Motor neuron (in vitro differentiated cells): ENCODE results near the gene LKAAEAR1. TPM values are rescaled to one million over a fixed set of nuclear protein-coding genes. Genes with fewer than 3 reads are reported as not detected.

Source experiments
- ATAC-seq, 8 experiments: fragments of 200-7000 bp; cut with Tn5 transposase; replicated peaks in 6 of 8; 2 replicates each; pipeline ENCODE4 v1.8.0; 2021; ENCODE audit warnings: mild to moderate bottlenecking in 8 of 8, moderate library complexity in 8 of 8
- H3K27ac ChIP-seq, 2 donors: fragments of 250-450 bp; sonication (Bioruptor Pico); 2 replicates each; pipeline ENCODE4 v1.9.0; 2021; ENCODE audit warnings: antibody characterized with exemption in 2 of 2, mild to moderate bottlenecking in 2 of 2, moderate library complexity in 1 of 2
- H3K4me1 ChIP-seq, 2 donors: fragments of 250-450 bp; sonication (Bioruptor Pico); replicated peaks in 1 of 2; 2 replicates each; pipeline ENCODE4 v1.6.1; 2021; ENCODE audit warnings: antibody characterized with exemption in 2 of 2, mild to moderate bottlenecking in 2 of 2, moderate library complexity in 1 of 2
- H3K4me3 ChIP-seq, 5 donors: fragments of 250-450 bp; sonication (Bioruptor Pico); 2 replicates each; pipeline ENCODE4 v1.9.0; 2021; ENCODE audit warnings: antibody characterized with exemption in 5 of 5, mild to moderate bottlenecking in 5 of 5, moderate library complexity in 4 of 5
- WGBS, 10 experiments: fragments of 450-650 bp; shearing (Covaris generic); methylation state at CpG; one replicate each; pipeline ENCODE4 v1.0.0; 2022; 5-methylcytosine and 5-hydroxymethylcytosine counted together
- in situ Hi-C, 9 experiments: fragments of 400-800 bp; cut with MboI; loops; one replicate each; pipeline ENCODE4 v1.15.0; 2021; ENCODE audit warnings: low sequenced_read_pairs in 9 of 9, low pct_unique_long_range_greater_than_20kb in 2 of 9; ENCODE audit not compliant: unreplicated experiment in 9 of 9
- total RNA-seq, 8 experiments: library from RNA; unstranded; fragments of 300-600 nt; gene quantifications; 2 replicates each; pipeline versions ENCODE4 v1.2.3 to v1.2.4, GENCODE V29; 2022

Gene LKAAEAR1
- total RNA-seq, 8 experiments from 2014 or later = 0.52 to 0.76 TPM; not detected in 6

DNA sequence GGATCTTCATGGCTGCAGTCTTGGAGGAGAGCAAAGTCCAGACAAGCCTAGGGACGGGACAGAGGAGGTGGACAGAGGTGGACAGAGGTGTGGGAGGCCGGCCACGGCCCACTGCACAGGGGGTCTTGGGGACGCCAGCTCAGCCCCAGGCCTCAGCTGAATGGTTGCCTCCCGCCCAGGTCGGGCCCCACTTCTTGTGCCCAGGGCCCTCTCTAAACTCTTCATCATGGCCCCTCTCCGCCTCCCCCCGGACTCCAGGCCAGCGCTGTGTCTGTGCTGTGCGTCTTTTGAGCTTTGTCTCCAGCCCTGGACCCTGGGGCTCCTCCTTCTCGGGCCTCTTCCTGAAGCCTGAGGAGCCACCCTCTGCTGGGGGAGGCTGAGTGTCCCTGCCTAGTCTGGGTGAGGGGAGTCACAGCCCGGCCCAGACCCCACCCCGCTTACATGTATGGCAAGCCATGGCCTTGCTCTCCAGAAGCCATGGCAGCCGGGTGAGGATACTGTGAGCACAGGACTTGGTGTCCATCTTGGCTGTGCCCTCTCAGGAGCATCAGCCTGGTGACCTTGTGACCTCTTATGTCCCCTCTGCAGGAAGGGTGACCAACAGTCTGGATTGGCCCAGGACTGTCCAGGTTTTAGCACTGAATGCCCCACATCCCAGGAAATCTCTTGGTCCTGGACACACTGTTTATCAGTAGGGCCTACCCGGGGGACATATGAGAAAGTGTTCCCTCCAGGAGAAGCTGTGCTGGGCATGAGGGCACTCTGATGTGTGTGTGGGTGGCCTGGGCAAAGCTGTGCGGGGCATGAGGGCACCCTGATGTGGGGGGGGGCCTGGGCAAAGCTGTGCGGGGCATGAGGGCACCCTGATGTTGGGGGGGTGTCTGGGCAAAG, 32.6 kb upstream of the LKAAEAR1 start:
- Histone ChIP-seq H3K27ac (no peak overlapping the region), H3K4me3 (no peak overlapping the region), H3K4me1 (peaks cover 26 to 30% of the 10 kb centered on the region in 2 donors)
- in situ Hi-C loops = no loop called here
- WGBS, 10 experiments = 40 to 100% (median 73%) methylated on average over 1 to 7 of the region's 17 CpGs; no CpG with 5 or more reads in 4 of the 10 experiments
- no peak for ATAC-seq

DNA sequence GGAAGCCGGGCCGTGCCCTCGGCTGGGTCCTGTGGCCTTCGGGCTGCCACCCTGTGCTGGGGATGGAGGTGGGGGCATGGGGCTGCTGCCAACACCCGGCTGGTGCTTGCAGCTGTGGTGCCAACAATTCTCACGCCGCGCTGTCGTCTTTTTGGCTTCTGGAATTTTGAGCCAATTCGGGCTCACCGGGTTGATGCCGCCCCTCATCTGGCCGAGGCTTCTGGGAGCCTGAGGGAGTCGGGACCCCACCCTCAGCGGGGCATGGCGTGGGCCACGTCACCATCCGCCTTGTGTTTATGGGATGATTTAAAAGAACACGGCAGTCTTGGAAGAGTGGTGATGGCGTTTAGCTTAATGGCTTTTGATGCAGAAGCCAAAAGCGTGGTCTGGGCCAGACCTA, 31.8 kb upstream of the LKAAEAR1 start:
- no peak overlapping the region for H3K27ac ChIP-seq
- in situ Hi-C loops = no loop called here
- peaks cover 33 to 37% of the 10 kb centered on the region in 2 donors for H3K4me1 ChIP-seq
- ATAC-seq = no peak
- no peak overlapping the region for H3K4me3 ChIP-seq
- 13 to 83% (median 70%) methylated on average over 6 to 8 of the region's 21 CpGs; no CpG with 5 or more reads in 7 of the 10 experiments for WGBS, 10 experiments

DNA sequence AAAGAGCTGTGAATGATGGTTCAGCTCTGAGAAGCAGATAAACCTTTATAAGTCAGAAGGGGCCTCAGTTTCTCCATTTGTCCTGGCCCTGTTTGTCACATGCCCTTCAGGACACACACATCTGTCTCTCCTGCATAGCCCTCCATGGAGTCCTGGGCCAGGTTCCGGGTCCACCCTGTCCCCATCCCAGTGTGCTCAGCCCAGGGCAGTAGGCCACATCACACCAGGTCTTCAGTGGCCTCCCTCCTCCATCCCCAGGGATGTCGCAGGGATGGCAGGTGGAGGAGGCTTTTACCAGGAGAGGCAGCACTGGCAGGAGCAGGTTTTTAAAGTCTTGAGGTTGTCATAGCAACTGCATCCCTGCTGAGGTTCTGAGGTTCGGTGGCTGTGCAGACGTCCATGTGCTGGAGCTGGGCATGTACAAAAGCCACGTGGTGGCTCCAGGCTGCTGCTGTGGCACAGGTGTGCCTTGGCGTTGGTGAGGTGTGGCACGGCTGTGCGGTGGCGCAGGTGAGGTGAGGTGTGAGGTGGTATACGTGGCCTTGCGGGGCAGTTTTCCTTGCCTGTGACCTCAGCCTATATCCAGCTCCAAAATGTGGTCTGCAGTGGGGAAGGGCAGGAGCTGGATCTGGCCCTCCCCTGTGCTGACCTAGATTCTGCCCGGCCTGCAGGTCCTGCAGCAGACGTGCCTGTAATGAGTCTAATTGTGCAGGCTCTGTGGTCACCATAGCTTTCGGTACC, 31.1 kb upstream of the LKAAEAR1 start:
- peak in 5 of 8 experiments; percentile 18 to 38 (median 25) for ATAC-seq
- Histone ChIP-seq H3K4me1 (peaks cover 36 to 40% of the 10 kb centered on the region in 2 donors), H3K27ac (no peak overlapping the region), H3K4me3 (no peak overlapping the region)
- in situ Hi-C loops = no loop called here
- 71 to 100% (median 73%) methylated on average over 1 to 4 of the region's 14 CpGs; no CpG with 5 or more reads in 7 of the 10 experiments for WGBS, 10 experiments

DNA sequence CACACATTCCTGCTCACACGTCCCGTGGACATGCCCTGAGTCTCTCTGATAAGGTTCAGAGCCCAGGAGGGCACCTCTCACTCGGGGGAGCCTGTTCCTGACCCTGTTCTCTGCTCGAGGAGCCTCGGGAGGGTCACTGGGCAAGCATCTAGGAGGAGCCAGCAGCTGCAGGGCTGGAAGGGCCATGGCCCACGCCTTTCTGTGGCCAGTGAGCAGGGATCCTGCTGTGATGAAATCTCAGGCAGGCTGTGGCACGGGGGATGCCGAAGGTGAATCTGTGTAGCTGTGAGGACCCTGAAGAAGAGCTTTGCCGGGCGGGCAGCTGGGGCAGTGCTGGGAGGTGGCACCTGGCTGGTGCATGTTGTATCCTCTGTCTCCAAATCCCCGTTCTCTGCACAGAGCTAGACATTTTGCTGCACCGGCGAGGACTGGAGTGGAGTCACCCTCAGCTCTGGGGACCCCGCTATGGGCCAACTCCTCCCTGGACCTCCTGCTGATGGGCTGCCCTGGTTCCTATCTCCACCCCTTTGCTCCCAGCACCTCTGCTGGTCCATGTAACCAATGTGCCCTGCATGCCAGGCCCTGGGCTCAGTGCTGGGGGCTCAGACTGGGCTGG, 30.3 kb upstream of the LKAAEAR1 start:
- Histone ChIP-seq H3K4me1 (peaks cover 41 to 45% of the 10 kb centered on the region in 2 donors), H3K4me3 (no peak overlapping the region), H3K27ac (no peak overlapping the region)
- 20 to 83% (median 71%) methylated on average over 1 of the region's 14 CpGs; no CpG with 5 or more reads in 7 of the 10 experiments for WGBS, 10 experiments
- ATAC-seq = no peak
- in situ Hi-C loops = no loop called here

GRCh38 chr20:64113796-64114355, 29.7 kb upstream of the LKAAEAR1 start:
- in situ Hi-C loops = no loop called here
- ATAC-seq = no peak
- Histone ChIP-seq H3K4me3 (no peak overlapping the region), H3K4me1 (peaks cover 41 to 45% of the 10 kb centered on the region in 2 donors), H3K27ac (no peak overlapping the region)
- WGBS, 10 experiments = 31 to 80% methylated on average over 1 to 4 of the region's 13 CpGs; no CpG with 5 or more reads in 8 of the 10 experiments

DNA sequence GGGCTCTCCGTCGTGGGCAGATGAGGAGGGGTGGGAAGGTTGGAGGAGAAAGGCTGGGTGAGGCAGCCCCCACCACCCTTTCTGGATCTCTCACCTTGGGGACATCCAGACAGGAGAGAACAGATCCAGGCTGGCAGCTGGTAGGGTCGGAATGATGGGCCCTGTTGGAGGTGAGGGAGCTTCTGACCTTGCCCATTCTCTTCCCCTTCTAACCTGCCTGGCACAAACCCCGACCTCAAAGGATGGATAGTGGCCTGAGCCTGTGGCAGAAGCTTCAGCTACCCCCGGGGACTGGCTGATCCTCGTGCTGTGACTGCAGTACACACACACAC, 29.2 kb upstream of the LKAAEAR1 start:
- peaks cover 41 to 45% of the 10 kb centered on the region in 2 donors for H3K4me1 ChIP-seq
- no peak for ATAC-seq
- H3K27ac ChIP-seq = no peak overlapping the region
- WGBS, 10 experiments = 40 to 100% (median 90%) methylated on average over 1 to 2 of the region's 6 CpGs; no CpG with 5 or more reads in 7 of the 10 experiments
- in situ Hi-C loops = no loop called here
- no peak overlapping the region for H3K4me3 ChIP-seq

DNA sequence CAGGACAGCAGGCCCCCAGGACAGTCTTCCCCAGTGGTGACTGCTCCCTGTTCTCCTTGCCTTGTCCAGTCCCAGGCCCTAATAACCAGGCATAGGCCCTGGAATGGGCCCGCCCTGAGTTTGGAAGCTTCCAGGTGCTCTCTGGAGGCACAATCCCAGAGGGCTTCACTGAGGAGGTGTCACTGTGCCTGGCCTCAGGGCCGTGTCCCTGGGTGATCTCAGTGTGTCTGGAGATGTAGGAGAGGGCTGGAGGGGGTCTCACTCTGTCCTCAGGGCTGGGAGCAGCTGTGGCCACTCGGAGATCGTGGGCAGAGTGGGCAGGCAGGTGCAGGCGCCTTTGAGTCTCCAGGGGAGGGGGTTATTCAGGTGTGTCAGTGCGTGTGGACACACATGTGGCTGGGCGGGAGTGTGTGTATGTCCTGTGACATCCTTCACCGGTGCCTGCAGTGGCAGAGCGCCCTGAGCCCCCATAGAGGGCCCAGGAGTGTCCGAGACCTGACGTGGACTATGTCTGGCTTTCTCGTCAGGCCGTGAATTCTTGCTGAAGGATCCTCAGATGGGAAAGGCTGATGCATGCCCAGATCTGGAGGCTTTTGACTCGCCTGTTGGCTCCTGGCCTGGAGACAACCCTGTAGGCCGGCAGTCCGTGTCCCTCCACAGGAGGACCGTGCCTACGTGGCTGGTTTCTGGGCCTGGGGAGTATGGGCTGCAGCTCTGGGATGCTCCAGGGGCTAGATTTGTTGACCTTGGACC, 28.7 kb upstream of the LKAAEAR1 start:
- WGBS, 10 experiments = 20 to 100% (median 40%) methylated on average over 1 to 10 of the region's 18 CpGs; no CpG with 5 or more reads in 5 of the 10 experiments
- H3K27ac ChIP-seq = peak overlapping the region; percentile 39 to 43
- H3K4me1 ChIP-seq = peaks cover 41 to 49% of the 10 kb centered on the region in 2 donors
- H3K4me3 ChIP-seq = no peak overlapping the region
- in situ Hi-C loops = no loop called here
- ATAC-seq = no peak

DNA sequence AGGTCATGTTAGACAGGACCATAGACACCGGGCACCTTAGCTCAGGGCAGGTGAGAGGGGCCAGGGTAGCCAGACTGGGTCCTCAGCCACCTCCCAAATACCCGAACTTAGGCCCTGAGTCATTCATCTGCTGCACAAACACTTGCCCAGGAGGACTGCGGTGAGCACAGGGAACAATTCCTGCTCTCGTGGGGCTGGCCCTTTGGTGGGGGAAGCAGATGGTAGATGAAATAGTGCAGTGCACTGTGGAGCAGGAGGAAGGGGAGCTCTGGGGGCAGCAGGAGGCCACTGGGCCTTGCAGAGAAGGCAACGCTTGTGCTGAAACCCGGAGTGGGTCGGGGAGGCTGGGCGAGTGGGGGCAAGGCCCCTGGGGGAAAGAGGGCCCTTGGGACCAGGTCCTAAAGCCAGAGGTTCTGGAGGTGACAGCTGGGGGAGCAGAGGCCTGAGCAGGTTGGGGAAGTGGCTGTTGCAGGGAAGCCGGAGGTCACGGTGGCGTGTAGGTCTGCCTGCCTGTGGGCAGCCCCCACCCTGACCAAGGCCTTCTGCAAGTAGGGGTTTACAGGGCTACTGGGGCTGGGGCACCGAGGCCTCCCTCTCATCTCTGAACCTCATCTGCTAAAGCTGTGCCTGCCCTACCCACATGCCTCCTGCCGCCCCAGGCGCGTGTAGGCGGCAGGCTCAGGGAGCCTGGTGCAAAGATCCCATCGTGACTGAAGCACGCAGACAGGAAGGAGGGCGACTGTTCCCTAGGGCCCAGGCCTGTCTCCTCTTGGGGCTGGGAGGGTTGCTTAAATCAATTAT, 27.8 kb upstream of the LKAAEAR1 start:
- H3K4me1 ChIP-seq = peaks cover 49 to 57% of the 10 kb centered on the region in 2 donors
- peak overlapping the region; percentile 31 to 43 for H3K27ac ChIP-seq
- WGBS, 10 experiments = 61 to 100% (median 86%) methylated on average over 1 to 9 of the region's 19 CpGs; no CpG with 5 or more reads in 6 of the 10 experiments
- in situ Hi-C loops = no loop called here
- ATAC-seq = no peak
- H3K4me3 ChIP-seq = no peak overlapping the region

DNA sequence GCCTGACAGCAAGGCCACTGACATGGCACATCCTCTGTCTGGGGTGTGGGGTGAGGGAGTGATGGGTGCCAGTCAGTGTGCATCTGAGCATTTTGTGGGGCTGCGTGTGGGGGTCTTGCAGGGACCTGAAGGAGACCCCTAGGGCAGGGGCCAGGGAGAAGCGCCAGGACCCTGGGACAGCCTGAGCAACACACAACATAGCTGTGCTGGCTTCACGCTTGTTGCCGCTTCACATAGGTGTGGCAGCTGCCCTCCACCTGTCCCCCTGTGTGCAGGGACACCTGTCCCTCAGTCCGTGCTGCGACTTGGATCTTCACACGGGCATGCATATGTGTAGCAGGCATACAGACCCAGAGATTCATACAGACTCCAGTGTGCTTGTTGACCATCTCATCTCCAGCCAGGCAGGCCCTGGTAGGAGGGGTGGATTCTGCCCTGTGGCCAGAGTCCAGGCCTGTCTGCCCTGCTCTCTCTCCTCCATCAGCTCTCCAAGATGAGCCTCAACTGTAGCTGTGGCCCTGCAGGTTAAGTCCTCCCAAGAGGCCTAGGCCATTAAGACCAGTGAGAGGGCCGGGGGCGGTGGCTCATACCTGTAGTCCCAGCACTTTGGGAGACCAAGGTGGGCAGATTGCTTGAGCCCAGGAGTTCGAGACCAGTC, 26.3 kb upstream of the LKAAEAR1 start:
- Histone ChIP-seq H3K27ac (no peak overlapping the region), H3K4me1 (peaks cover 47 to 57% of the 10 kb centered on the region in 2 donors), H3K4me3 (no peak overlapping the region)
- ATAC-seq = no peak
- in situ Hi-C loops = no loop called here
- 80 to 100% (median 100%) methylated on average over 1 to 4 of the region's 10 CpGs; no CpG with 5 or more reads in 4 of the 10 experiments for WGBS, 10 experiments

- no peak overlapping the region for H3K4me3 ChIP-seq
- peak in 2 of 8 experiments; percentile 8 to 10 for ATAC-seq
- peaks cover 42 to 51% of the 10 kb centered on the region in 2 donors for H3K4me1 ChIP-seq
- in situ Hi-C loops = no loop called here
- no peak overlapping the region for H3K27ac ChIP-seq
- 30 to 100% (median 76%) methylated on average over 1 to 6 of the region's 16 CpGs; no CpG with 5 or more reads in 5 of the 10 experiments for whole genome bisulfite sequencing, 10 experiments
These were observed 25.7 kb upstream of the LKAAEAR1 start for GRCh38 chr20:64109831-64110391.
